ENCODE data around the gene ORC4.

Gene ORC4

DNA sequence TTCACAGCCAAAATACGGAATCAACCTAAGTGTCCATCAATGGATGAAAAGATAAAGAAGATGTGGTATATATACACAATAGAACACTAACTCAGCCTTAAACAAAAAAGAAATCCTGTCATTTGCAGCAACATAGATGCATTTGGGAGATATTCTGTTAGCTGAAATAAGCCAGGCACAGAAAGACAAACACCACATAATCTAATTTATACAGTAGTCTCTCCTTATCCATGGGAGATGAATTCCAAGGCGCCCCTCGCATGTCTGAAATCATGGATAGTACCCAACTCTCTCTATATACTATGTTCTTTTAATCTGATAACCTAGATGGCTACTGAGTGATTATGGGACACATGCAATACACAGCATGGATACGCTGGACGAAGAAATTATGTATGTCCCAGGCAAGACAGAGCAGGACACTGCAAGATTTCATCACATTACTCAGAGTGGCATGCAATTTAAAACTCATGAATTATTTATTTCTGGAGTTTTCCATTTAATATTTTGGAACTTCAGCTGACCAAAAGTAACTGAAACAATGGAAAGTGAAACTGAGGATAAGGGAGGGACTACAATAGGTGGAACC is 39.5 kb downstream of the ORC4 start:
- DNase-seq (ENCODE audit: low read depth) = no peak
- TF ChIP-seq, protein P1, sequence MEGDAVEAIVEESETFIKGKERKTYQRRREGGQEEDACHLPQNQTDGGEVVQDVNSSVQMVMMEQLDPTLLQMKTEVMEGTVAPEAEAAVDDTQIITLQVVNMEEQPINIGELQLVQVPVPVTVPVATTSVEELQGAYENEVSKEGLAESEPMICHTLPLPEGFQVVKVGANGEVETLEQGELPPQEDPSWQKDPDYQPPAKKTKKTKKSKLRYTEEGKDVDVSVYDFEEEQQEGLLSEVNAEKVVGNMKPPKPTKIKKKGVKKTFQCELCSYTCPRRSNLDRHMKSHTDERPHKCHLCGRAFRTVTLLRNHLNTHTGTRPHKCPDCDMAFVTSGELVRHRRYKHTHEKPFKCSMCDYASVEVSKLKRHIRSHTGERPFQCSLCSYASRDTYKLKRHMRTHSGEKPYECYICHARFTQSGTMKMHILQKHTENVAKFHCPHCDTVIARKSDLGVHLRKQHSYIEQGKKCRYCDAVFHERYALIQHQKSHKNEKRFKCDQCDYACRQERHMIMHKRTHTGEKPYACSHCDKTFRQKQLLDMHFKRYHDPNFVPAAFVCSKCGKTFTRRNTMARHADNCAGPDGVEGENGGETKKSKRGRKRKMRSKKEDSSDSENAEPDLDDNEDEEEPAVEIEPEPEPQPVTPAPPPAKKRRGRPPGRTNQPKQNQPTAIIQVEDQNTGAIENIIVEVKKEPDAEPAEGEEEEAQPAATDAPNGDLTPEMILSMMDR (IDR thresholded peaks at IDR 0.05; ENCODE audit: insufficient read depth, low read depth, low read length, missing control alignments) = no peak
- H3K4me3 ChIP-seq (ENCODE audit: low read depth, low read length) = no peak overlapping the region

DNA sequence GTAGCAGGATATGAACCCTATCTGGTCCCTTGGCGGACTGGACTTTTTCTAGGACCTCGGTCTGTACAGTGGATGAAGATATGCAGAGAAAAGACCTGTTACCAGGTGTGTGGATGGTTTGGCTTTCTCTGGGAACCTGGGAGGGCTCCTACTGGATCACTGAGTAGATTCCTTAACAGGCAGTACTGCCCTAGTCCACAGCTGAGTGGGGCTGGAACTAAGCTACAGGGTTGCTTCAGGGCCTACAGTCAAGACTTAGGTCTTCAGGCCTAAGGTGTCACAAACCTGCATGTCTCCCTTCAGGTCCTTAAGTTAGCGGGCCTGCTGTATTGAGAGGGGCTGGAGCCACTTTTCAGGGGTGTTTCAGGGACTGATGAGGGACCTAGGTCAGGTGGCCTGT is 42.9 kb downstream of the ORC4 start:
- TF ChIP-seq, protein P1 (IDR thresholded peaks at IDR 0.05; ENCODE audit: insufficient read depth, low read depth, low read length, missing control alignments) = no peak
- no peak for DNase-seq (ENCODE audit: low read depth)
- H3K4me3 ChIP-seq (ENCODE audit: low read depth, low read length) = no peak overlapping the region

GRCh38 chr2:147976102-147976501 is 44.4 kb downstream of the ORC4 start:
- H3K4me3 ChIP-seq (ENCODE audit: low read depth, low read length) = no peak overlapping the region
- TF ChIP-seq, protein P1 (IDR thresholded peaks at IDR 0.05; ENCODE audit: insufficient read depth, low read depth, low read length, missing control alignments) = no peak
- no peak for DNase-seq (ENCODE audit: low read depth)

- no peak for DNase-seq (ENCODE audit: low read depth)
- TF ChIP-seq, protein P1 (IDR thresholded peaks at IDR 0.05; ENCODE audit: insufficient read depth, low read depth, low read length, missing control alignments) = no peak
- no peak overlapping the region for H3K4me3 ChIP-seq (ENCODE audit: low read depth, low read length)
Measured at GRCh38 chr2:147968571-147968970, 52.0 kb downstream of the ORC4 start.

- no peak for DNase-seq (ENCODE audit: low read depth)
- no peak overlapping the region for H3K4me3 ChIP-seq (ENCODE audit: low read depth, low read length)
- TF ChIP-seq, protein P1 (IDR thresholded peaks at IDR 0.05; ENCODE audit: insufficient read depth, low read depth, low read length, missing control alignments) = no peak
Measured at GRCh38 chr2:147952118-147952517, 68.4 kb downstream of the ORC4 start.

DNA sequence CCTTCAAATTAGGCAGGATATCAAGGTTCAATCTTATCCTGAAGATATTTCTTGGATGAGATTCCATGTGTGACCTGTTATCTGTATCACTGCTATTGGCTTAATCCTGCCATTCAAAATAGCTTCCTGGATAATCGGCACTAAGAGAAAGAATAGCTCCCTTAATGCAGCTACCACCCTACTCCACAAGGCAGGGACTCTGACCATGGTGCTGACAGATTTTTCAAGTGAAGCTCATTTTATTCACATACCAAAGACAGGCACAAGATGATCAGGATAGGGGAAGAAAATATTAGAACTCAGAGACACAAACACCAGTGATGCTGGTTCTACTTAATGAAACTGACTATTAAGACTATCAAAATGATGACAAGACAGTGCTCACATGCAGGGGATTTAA is 74.9 kb downstream of the ORC4 start:
- DNase-seq (ENCODE audit: low read depth) = no peak
- no peak overlapping the region for H3K4me3 ChIP-seq (ENCODE audit: low read depth, low read length)
- TF ChIP-seq, protein P1 (IDR thresholded peaks at IDR 0.05; ENCODE audit: insufficient read depth, low read depth, low read length, missing control alignments) = no peak

GRCh38 chr2:147939313-147939712 is 81.2 kb downstream of the ORC4 start:
- TF ChIP-seq, protein P1 (IDR thresholded peaks at IDR 0.05; ENCODE audit: insufficient read depth, low read depth, low read length, missing control alignments) = no peak
- no peak for DNase-seq (ENCODE audit: low read depth)

More at GRCh38 chr2:147939313-147939712, 81.2 kb downstream of the ORC4 start:
- H3K4me3 ChIP-seq (ENCODE audit: low read depth, low read length) = no peak overlapping the region

Measured in GM12865 (cell line).